GM21526 (cell line): ENCODE results near the gene B3GNT3.

ENCODE experiments used
- ATAC-seq: cut with Tn5 transposase; IDR thresholded peaks from one replicate; pipeline ENCODE4 v1.9.1; 2021; ENCODE audit warnings: moderate library complexity; ENCODE audit not compliant: unreplicated experiment, low FRiP score

Gene B3GNT3

DNA sequence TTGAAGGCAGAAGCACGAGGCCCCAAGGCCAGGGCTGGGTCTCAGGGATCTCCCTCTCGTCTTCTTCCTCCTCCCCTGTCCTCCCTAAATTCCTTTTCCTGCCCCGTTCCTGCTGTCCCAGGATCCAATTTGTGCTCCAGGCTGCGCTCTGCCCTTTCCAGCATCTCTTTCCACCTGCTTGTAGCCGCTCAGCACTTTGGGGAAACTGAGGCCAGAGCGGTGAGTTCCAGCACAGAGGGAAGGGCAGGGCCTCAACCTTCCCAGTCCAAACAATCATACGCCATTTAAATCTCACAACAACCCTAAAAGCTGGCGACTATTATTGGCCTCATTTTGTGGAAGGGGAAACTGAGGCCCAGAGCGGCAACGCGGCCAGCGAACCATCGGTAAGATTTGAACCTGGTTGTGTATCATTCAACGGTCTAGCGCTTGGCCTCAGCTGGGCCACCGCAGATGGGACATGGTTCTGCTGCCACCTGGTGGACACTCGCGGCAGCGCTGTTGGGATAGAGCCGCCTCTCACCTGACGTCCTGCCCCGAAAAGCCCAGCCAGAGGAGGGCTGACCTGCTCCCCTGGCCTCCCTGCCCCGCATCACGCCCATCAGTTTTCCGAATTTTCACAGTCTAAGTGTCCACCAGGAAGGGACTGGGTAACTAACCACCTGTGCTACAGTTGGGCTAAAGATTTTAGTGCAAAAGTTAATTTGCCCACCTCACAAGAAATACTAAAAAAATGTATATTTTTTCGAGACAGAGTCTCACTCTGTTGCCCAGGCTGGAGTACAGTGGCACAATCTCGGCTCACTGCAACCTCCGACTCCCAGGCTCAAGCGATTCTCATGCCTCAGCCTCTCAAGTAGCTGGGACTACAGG lies 60.6 kb downstream of the B3GNT3 start:
- no peak for ATAC-seq

DNA sequence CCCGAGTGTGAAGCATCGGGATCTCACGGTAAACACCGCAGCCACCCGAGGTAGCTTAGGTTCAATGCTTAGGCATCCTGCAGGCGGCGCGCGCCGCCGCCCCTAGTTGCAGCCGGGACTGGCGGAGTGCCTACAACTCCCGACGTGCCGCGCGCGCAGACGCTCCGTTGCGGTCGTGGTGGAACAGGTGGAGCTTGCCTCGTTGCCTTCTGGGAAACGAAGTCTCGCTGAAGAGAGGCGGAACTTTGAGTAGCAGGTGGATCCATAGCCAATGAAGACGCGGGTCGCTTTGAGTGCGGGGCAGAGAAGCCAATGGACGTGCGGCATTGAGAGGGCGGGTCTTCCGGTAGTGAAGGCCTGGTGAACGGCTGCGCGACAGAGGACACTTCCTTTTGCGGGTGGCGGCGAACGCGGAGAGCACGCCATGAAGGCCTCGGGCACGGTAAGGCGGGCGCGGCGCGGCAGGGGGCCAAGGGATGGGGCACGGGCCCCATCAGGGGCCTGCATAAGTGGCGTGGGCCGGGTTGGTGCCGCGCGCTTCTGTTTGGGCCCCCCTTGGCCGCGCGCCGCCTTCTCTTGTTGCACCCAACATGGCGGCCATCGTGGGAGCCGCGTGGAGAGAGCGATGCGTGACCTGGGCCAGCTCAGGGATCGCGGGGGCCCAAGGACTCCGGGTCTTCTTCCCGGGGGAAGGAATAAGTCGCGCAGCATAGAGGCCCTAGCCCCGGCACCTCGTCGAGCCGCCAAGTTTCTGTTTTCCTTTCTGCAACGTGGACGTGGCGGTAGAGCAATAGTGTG lies 64.8 kb downstream of the B3GNT3 start, which contains the start of gene RPL18A:
Gene RPL18A (plus strand): TSS at position 378 of the 798 bp plus-strand sequence. CDS start 47 bp downstream, at position 425.
- ATAC-seq = peak; percentile 80

GRCh38 chr19:17860331-17860992 lies 65.5 kb downstream of the B3GNT3 start:
- no peak for ATAC-seq

DNA sequence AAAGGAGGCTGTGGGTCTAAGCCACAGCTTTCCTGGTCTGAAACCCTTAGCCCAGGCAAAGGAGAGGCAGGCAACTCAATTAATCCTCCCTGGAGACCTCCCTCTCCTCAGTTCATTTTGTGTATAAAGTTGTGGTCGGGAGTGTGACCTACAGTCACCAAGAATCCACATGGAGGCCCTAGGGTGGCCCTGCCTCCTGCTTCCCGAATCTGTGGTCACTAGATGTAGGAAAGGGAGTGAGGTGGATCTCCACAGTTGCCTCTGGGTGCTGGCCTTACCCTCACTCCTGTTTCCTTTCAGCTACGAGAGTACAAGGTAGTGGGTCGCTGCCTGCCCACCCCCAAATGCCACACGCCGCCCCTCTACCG lies 66.0 kb downstream of the B3GNT3 start:
- no peak for ATAC-seq

- ATAC-seq = no peak
Measured at GRCh38 chr19:17861542-17862402, 66.8 kb downstream of the B3GNT3 start.

GRCh38 chr19:17862711-17863519 lies 68.0 kb downstream of the B3GNT3 start:
- no peak for ATAC-seq
